ENCODE results near the gene NRSN1. TPM values are rescaled to one million over a fixed set of nuclear protein-coding genes. Genes with fewer than 3 reads are reported as not detected.

Gene NRSN1
- total and polyA plus RNA-seq, 2 of the 13 experiments (the other 11 are each of a cell fraction or from before 2014, with no cell fraction given) = not detected

DNA sequence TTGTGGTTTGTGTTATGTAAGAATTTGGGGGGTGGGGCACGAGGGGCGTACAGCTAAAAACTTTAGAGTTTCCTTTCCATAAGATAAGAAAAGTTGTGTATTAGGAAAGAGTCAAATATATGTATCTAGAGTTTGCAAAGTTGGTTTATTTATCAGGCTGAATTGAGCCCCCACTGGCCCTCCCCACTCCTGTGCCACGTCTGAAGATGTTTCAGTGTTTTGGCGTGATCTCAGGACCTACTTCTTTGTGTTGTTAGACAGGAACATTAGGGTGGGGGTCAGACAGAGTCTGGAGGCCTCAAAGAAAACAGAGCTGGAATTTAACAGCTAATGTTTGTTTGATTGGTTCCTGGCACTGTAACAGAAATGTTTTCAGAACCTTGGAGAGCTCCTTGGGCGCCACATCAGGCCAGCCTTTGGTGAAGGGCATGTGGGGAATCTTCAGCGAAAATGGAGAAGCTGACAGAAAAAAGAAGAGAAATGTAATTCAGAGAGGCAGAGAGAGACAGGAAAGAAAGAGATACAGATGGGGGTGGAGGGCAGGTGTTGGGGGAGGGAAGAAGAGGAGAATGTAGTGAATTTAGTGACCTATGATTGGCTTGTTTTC is 674 bp downstream of the NRSN1 start (continued):
- TF ChIP-seq KMT2A (CRISPR knock-in tag; IDR thresholded peaks at IDR 0.05) = peak; percentile 46; the same call in 1 of the 2 replicates
- TF ChIP-seq, protein P1, sequence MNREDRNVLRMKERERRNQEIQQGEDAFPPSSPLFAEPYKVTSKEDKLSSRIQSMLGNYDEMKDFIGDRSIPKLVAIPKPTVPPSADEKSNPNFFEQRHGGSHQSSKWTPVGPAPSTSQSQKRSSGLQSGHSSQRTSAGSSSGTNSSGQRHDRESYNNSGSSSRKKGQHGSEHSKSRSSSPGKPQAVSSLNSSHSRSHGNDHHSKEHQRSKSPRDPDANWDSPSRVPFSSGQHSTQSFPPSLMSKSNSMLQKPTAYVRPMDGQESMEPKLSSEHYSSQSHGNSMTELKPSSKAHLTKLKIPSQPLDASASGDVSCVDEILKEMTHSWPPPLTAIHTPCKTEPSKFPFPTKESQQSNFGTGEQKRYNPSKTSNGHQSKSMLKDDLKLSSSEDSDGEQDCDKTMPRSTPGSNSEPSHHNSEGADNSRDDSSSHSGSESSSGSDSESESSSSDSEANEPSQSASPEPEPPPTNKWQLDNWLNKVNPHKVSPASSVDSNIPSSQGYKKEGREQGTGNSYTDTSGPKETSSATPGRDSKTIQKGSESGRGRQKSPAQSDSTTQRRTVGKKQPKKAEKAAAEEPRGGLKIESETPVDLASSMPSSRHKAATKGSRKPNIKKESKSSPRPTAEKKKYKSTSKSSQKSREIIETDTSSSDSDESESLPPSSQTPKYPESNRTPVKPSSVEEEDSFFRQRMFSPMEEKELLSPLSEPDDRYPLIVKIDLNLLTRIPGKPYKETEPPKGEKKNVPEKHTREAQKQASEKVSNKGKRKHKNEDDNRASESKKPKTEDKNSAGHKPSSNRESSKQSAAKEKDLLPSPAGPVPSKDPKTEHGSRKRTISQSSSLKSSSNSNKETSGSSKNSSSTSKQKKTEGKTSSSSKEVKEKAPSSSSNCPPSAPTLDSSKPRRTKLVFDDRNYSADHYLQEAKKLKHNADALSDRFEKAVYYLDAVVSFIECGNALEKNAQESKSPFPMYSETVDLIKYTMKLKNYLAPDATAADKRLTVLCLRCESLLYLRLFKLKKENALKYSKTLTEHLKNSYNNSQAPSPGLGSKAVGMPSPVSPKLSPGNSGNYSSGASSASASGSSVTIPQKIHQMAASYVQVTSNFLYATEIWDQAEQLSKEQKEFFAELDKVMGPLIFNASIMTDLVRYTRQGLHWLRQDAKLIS (CRISPR knock-in tag; IDR thresholded peaks at IDR 0.05) = no peak
- TF ChIP-seq, protein P2, sequence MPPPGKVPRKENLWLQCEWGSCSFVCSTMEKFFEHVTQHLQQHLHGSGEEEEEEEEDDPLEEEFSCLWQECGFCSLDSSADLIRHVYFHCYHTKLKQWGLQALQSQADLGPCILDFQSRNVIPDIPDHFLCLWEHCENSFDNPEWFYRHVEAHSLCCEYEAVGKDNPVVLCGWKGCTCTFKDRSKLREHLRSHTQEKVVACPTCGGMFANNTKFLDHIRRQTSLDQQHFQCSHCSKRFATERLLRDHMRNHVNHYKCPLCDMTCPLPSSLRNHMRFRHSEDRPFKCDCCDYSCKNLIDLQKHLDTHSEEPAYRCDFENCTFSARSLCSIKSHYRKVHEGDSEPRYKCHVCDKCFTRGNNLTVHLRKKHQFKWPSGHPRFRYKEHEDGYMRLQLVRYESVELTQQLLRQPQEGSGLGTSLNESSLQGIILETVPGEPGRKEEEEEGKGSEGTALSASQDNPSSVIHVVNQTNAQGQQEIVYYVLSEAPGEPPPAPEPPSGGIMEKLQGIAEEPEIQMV (CRISPR knock-in tag; IDR thresholded peaks at IDR 0.05; ENCODE audit: low read depth) = peak; percentile 89
- TF ChIP-seq ZNF83 (CRISPR knock-in tag; IDR thresholded peaks at IDR 0.05; ENCODE audit: borderline replicate concordance) = peak; percentile 88; the same call in 1 of the 2 replicates
- 0 out of 2 replicates have a peak, but pooled peaks have one; percentile 61 for TF ChIP-seq KLF9 (CRISPR knock-in tag; IDR thresholded peaks at IDR 0.05; ENCODE audit: low read depth)
- TF ChIP-seq SP5 (CRISPR knock-in tag; IDR thresholded peaks at IDR 0.05; ENCODE audit: borderline replicate concordance, low read depth) = no peak
- peak; percentile 79 for TF ChIP-seq SIX4 (CRISPR knock-in tag; IDR thresholded peaks at IDR 0.05)
- TF ChIP-seq, protein P3, sequence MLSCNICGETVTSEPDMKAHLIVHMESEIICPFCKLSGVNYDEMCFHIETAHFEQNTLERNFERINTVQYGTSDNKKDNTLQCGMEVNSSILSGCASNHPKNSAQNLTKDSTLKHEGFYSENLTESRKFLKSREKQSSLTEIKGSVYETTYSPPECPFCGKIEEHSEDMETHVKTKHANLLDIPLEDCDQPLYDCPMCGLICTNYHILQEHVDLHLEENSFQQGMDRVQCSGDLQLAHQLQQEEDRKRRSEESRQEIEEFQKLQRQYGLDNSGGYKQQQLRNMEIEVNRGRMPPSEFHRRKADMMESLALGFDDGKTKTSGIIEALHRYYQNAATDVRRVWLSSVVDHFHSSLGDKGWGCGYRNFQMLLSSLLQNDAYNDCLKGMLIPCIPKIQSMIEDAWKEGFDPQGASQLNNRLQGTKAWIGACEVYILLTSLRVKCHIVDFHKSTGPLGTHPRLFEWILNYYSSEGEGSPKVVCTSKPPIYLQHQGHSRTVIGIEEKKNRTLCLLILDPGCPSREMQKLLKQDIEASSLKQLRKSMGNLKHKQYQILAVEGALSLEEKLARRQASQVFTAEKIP (CRISPR knock-in tag; IDR thresholded peaks at IDR 0.05; ENCODE audit: borderline replicate concordance) = no peak
- TF ChIP-seq SIN3B (IDR thresholded peaks at IDR 0.05; ENCODE audit: low read length) = no peak
- no peak for TF ChIP-seq ZNF260 (CRISPR knock-in tag; IDR thresholded peaks at IDR 0.05; ENCODE audit: borderline replicate concordance, low read depth)
- TF ChIP-seq ZNF431 (CRISPR knock-in tag; IDR thresholded peaks at IDR 0.05; ENCODE audit: borderline replicate concordance, low read depth) = 0 out of 2 replicates have a peak, but pooled peaks have one; percentile 35
- TF ChIP-seq ZNF564 (CRISPR knock-in tag; IDR thresholded peaks at IDR 0.05) = no peak
- TF ChIP-seq, protein P4, sequence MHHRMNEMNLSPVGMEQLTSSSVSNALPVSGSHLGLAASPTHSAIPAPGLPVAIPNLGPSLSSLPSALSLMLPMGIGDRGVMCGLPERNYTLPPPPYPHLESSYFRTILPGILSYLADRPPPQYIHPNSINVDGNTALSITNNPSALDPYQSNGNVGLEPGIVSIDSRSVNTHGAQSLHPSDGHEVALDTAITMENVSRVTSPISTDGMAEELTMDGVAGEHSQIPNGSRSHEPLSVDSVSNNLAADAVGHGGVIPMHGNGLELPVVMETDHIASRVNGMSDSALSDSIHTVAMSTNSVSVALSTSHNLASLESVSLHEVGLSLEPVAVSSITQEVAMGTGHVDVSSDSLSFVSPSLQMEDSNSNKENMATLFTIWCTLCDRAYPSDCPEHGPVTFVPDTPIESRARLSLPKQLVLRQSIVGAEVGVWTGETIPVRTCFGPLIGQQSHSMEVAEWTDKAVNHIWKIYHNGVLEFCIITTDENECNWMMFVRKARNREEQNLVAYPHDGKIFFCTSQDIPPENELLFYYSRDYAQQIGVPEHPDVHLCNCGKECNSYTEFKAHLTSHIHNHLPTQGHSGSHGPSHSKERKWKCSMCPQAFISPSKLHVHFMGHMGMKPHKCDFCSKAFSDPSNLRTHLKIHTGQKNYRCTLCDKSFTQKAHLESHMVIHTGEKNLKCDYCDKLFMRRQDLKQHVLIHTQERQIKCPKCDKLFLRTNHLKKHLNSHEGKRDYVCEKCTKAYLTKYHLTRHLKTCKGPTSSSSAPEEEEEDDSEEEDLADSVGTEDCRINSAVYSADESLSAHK (CRISPR knock-in tag; IDR thresholded peaks at IDR 0.05; ENCODE audit: borderline replicate concordance) = peak; percentile 94; the same call in 1 of the 2 replicates
- TF ChIP-seq ELF3 (CRISPR knock-in tag; IDR thresholded peaks at IDR 0.05) = peak; percentile 86
- TF ChIP-seq MBD4 (IDR thresholded peaks at IDR 0.05; ENCODE audit: borderline replicate concordance, low read length) = no peak
- no peak for TF ChIP-seq ZNF33A (CRISPR knock-in tag; IDR thresholded peaks at IDR 0.05; ENCODE audit: borderline replicate concordance)
- TF ChIP-seq, protein P5, sequence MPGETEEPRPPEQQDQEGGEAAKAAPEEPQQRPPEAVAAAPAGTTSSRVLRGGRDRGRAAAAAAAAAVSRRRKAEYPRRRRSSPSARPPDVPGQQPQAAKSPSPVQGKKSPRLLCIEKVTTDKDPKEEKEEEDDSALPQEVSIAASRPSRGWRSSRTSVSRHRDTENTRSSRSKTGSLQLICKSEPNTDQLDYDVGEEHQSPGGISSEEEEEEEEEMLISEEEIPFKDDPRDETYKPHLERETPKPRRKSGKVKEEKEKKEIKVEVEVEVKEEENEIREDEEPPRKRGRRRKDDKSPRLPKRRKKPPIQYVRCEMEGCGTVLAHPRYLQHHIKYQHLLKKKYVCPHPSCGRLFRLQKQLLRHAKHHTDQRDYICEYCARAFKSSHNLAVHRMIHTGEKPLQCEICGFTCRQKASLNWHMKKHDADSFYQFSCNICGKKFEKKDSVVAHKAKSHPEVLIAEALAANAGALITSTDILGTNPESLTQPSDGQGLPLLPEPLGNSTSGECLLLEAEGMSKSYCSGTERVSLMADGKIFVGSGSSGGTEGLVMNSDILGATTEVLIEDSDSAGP (CRISPR knock-in tag; IDR thresholded peaks at IDR 0.05; ENCODE audit: borderline replicate concordance) = no peak
- TF ChIP-seq RXRB (CRISPR knock-in tag; IDR thresholded peaks at IDR 0.05; ENCODE audit: borderline replicate concordance) = peak; percentile 83
